Measurements from ENCODE around the gene HBS1L. TPM values are rescaled to one million over a fixed set of nuclear protein-coding genes. Genes with fewer than 3 reads are reported as not detected.

HBS1L gene
- 10 to 100 TPM; 52.8 to 87.1 (median 70.7) TPM for total RNA-seq

DNA sequence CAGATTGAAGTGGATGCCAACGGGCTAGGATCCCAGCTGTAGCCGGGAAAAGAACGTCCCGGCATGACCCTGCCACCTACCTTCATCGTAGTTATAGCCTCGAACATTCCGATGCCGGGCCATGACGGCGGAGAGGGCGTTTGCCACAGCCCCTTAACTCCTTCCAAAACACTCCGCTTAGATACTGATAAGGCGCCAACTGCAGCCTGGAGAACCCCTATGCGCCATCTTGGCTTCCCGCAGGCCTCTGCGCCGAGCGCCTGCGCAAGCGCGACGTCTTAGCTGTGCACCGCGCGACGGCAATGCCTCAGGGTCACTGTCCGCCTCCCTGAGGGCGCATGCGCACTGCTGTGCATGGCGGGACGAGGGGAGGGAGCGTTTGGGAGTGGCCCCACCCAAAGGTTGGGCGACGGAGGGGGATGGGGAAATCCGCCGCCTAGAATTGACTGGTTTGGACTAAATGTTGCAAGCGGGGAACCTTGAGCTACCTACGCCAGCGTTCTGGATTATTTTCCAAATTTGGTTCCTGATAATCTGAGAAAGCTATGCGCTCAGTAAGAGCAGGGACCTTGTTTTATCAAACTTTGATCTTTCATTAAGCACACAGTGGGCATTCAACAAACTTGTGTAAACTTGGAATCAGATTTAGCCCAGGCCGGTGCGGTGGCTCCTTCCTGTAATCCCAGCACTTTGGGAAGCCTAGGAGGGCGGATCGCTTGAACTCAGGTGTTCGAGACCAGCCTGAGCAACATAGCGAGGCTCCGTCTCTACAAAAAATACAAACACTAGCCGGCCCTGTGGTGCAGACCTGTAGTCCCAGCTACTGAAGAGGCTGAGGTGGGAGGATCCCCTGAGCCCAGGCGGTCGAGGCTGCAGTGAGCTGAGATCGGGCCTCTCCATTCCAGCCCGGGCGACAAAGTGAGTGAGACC is at the start of gene HBS1L:
Gene HBS1L, minus strand, starts transcription at position 254 of the 930 bp plus-strand sequence. Its CDS starts 131 bp downstream, at position 123.
- peak; percentile 16 to 87 for TF ChIP-seq POLR2A (IDR thresholded peaks at IDR 0.05)
- TF ChIP-seq, protein P1, sequence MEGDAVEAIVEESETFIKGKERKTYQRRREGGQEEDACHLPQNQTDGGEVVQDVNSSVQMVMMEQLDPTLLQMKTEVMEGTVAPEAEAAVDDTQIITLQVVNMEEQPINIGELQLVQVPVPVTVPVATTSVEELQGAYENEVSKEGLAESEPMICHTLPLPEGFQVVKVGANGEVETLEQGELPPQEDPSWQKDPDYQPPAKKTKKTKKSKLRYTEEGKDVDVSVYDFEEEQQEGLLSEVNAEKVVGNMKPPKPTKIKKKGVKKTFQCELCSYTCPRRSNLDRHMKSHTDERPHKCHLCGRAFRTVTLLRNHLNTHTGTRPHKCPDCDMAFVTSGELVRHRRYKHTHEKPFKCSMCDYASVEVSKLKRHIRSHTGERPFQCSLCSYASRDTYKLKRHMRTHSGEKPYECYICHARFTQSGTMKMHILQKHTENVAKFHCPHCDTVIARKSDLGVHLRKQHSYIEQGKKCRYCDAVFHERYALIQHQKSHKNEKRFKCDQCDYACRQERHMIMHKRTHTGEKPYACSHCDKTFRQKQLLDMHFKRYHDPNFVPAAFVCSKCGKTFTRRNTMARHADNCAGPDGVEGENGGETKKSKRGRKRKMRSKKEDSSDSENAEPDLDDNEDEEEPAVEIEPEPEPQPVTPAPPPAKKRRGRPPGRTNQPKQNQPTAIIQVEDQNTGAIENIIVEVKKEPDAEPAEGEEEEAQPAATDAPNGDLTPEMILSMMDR (IDR thresholded peaks at IDR 0.05): no peak
- Histone ChIP-seq H3K27me3 (no peaks in the 10 kb centered on the region), H3K27ac (peak within 1 kb of the TSS; percentile 70 to 92 (median 84)), H3K9me3 (no peaks in the 10 kb centered on the region), H3K4me3 (replicated peaks in 1 of 3) (peak within 1 kb of the TSS; percentile 77 to 95 (median 91)), H3K36me3 (peaks cover 0 to 2% of the 10 kb centered on the region in 2 donors), H3K4me1 (peaks cover 15% of the 10 kb centered on the region in 2 donors)
- intact Hi-C loops (cut with DNase I): no loop called here
- DNase-seq: peak; percentile 97 to 98
- 12 to 25% methylated on average over 25 to 52 of the region's 53 CpGs for WGBS, 2 donors

GRCh38 chr6:135104199-135104598 is 49.6 kb upstream of the HBS1L start:
- Histone ChIP-seq H3K4me1 (no peaks in the 10 kb centered on the region), H3K36me3 (no peaks in the 10 kb centered on the region), H3K4me3 (replicated peaks in 1 of 3) (no peak overlapping the region), H3K27ac (no peak overlapping the region), H3K27me3 (no peaks in the 10 kb centered on the region), H3K9me3 (no peaks in the 10 kb centered on the region)
- WGBS, 2 donors: 92 to 95% methylated on average over 4 of the region's 4 CpGs
- no peak for DNase-seq
- TF ChIP-seq, protein P1 (IDR thresholded peaks at IDR 0.05): no peak
- TF ChIP-seq POLR2A (IDR thresholded peaks at IDR 0.05): no peak
- intact Hi-C loops (cut with DNase I): no loop called here

DNA sequence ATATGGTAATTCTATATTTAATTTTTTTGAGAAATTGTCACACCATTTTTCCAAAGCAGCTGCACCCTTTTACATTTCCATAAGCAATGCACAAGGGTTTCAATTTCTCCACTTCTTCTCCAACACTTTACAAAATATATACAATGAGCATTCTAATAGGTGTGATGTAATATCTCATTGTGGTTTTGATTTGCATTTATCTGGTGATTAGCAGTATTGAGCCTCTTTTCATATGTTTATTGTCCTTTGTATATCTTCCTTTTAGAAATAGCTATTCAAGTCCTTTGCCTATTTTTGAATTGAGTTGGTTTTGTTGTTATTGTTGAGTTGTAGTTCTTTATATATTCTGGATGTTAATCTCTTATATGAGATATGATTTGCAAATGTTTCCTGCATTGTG is 47.6 kb upstream of the HBS1L start:
- TF ChIP-seq, protein P1 (IDR thresholded peaks at IDR 0.05): no peak
- TF ChIP-seq POLR2A (IDR thresholded peaks at IDR 0.05): no peak
- Histone ChIP-seq H3K36me3 (no peaks in the 10 kb centered on the region), H3K4me3 (replicated peaks in 1 of 3) (no peak overlapping the region), H3K4me1 (peaks cover 4 to 6% of the 10 kb centered on the region in 2 donors), H3K9me3 (no peaks in the 10 kb centered on the region), H3K27me3 (no peaks in the 10 kb centered on the region), H3K27ac (no peak overlapping the region)
- intact Hi-C loops (cut with DNase I): no loop called here
- no peak for DNase-seq

DNA sequence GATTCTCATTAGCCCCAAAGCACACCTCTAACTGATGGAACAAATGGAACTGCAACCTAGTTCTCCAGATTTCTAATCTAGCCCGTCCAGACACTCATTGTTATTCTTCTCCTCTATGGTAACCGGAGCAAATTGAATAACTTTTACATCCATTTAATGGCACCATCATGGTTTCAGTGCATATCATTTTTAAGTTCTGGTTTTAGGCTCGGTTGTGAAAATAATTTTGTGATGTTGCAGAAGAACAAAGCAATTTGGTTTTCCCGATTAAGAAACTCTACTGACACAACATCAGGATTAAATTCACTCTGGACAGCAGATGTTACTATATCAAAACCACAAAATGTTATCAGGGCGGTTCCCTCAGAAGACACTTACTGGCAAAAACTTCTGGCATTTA is 42.5 kb upstream of the HBS1L start:
- Histone ChIP-seq H3K4me1 (peaks cover 11 to 13% of the 10 kb centered on the region in 2 donors), H3K27me3 (no peaks in the 10 kb centered on the region), H3K27ac (peak overlapping the region in 1 of 3 donors; percentile 25), H3K36me3 (no peaks in the 10 kb centered on the region), H3K9me3 (no peaks in the 10 kb centered on the region), H3K4me3 (replicated peaks in 1 of 3) (no peak overlapping the region)
- TF ChIP-seq, protein P1 (IDR thresholded peaks at IDR 0.05): no peak
- no peak for TF ChIP-seq POLR2A (IDR thresholded peaks at IDR 0.05)
- intact Hi-C loops (cut with DNase I): no loop called here
- 64 to 79% methylated on average over 5 of the region's 5 CpGs for WGBS, 2 donors
- DNase-seq: no peak

All from thyroid gland (tissue), 4 donors.